Naive B cell (primary cell): ENCODE measurements around the gene B3GALT6. TPM values are rescaled to one million over a fixed set of nuclear protein-coding genes. Genes with fewer than 3 reads are reported as not detected.

Source experiments
- ATAC-seq, 2 donors: fragments of 150-1000 bp; cut with Tn5 transposase; 2 replicates each; pipeline ENCODE4 v1.10.0; 2021; ENCODE audit warnings: low read depth in 2 of 2, mild to moderate bottlenecking in 2 of 2, moderate library complexity in 2 of 2
- DNase-seq: peaks from one replicate; pipeline ENCODE4 v3.0.0; 2022
- H3K27ac Mint-ChIP-seq, 6 donors: one replicate each; pipeline ENCODE4 v1.8.0; 2020 to 2022; ENCODE audit warnings: mild to moderate bottlenecking in 6 of 6, mixed read lengths in 6 of 6, moderate library complexity in 5 of 6, inconsistent platforms in 2 of 6
- H3K27me3 Mint-ChIP-seq, 3 donors: one replicate each; pipeline ENCODE4 v1.8.0; 2021 to 2022; ENCODE audit warnings: mixed read lengths in 3 of 3, mild to moderate bottlenecking in 1 of 3
- H3K36me3 Mint-ChIP-seq, 2 donors: one replicate each; pipeline ENCODE4 v1.8.0; 2020 to 2022; ENCODE audit warnings: mixed read lengths in 2 of 2, inconsistent platforms in 1 of 2, mild to moderate bottlenecking in 1 of 2
- H3K4me1 Mint-ChIP-seq, 3 donors: one replicate each; pipeline ENCODE4 v1.8.0; 2020 to 2022; ENCODE audit warnings: mixed read lengths in 3 of 3, inconsistent platforms in 1 of 3, mild to moderate bottlenecking in 1 of 3, moderate library complexity in 1 of 3
- H3K4me3 Mint-ChIP-seq, 8 donors: one replicate each; pipeline ENCODE4 v1.8.0; 2020 to 2022; ENCODE audit warnings: mild to moderate bottlenecking in 8 of 8, mixed read lengths in 8 of 8, moderate library complexity in 8 of 8, inconsistent platforms in 2 of 8
- H3K9me3 Mint-ChIP-seq, 7 donors: one replicate each; pipeline ENCODE4 v1.8.0; 2020 to 2022; ENCODE audit warnings: mixed read lengths in 7 of 7, mild to moderate bottlenecking in 5 of 7, inconsistent platforms in 2 of 7, moderate library complexity in 1 of 7
- polyA plus RNA-seq, 6 donors: library from polyadenylated mRNA; unstranded; fragments of 300-500 nt; fragmentation: Illumina TruSeq; gene quantifications; one replicate each; pipeline ENCODE4 v1.2.3, GENCODE V29; 2021; ENCODE audit warnings: low read depth in 6 of 6

Gene B3GALT6
- polyA plus RNA-seq, 6 donors from 2014 or later: 6.9 to 22.9 (median 12.9) TPM

GRCh38 chr1:1205769-1206375 lies 26.2 kb upstream of the B3GALT6 start:
- H3K9me3 Mint-ChIP-seq: no peaks in the 10 kb centered on the region
- peaks cover 18 to 35% (median 19%) of the 10 kb centered on the region in 3 donors for H3K4me1 Mint-ChIP-seq
- H3K36me3 Mint-ChIP-seq: no peaks in the 10 kb centered on the region
- DNase-seq (no peak), ATAC-seq (no peak)
- H3K27ac Mint-ChIP-seq: peak overlapping the region in 2 of 6 donors; percentile 82 to 87
- H3K27me3 Mint-ChIP-seq: peaks cover 0 to 30% (median 14%) of the 10 kb centered on the region in 3 donors
- H3K4me3 Mint-ChIP-seq: peak overlapping the region in 7 of 8 donors; percentile 68 to 90 (median 80)

- no peaks in the 10 kb centered on the region for H3K36me3 Mint-ChIP-seq
- peak within 1 kb of the TSS in 2 of 6 donors; percentile 82 to 87 for H3K27ac Mint-ChIP-seq
- H3K4me3 Mint-ChIP-seq: peak within 1 kb of the TSS; percentile 69 to 90 (median 80)
- ATAC-seq: peak; percentile 36 to 46
- DNase-seq: peak; percentile 64
- H3K9me3 Mint-ChIP-seq: no peaks in the 10 kb centered on the region
- peaks cover 18 to 39% (median 19%) of the 10 kb centered on the region in 3 donors for H3K4me1 Mint-ChIP-seq
- H3K27me3 Mint-ChIP-seq: peaks cover 0 to 36% (median 14%) of the 10 kb centered on the region in 3 donors
Observed at GRCh38 chr1:1206376-1206965, 25.6 kb upstream of the B3GALT6 start, which contains the start of gene TNFRSF18. TNFRSF18 (minus strand) TSS chr1:1206592; CDS start chr1:1206571, 21 bp downstream.

- Mint-ChIP-seq H3K27ac (peak overlapping the region in 2 of 6 donors; percentile 78 to 87), H3K4me1 (peaks cover 18 to 39% (median 19%) of the 10 kb centered on the region in 3 donors), H3K4me3 (peak overlapping the region; percentile 69 to 90 (median 80)), H3K36me3 (no peaks in the 10 kb centered on the region), H3K9me3 (no peaks in the 10 kb centered on the region), H3K27me3 (peaks cover 0 to 36% (median 14%) of the 10 kb centered on the region in 3 donors)
- DNase-seq: no peak
- ATAC-seq: peak; percentile 7 to 11
Observed at GRCh38 chr1:1206966-1207531, 25.0 kb upstream of the B3GALT6 start.

GRCh38 chr1:1207571-1207892 lies 24.5 kb upstream of the B3GALT6 start:
- H3K27me3 Mint-ChIP-seq: peaks cover 0 to 36% (median 14%) of the 10 kb centered on the region in 3 donors
- H3K4me1 Mint-ChIP-seq: peaks cover 18 to 39% (median 19%) of the 10 kb centered on the region in 3 donors
- H3K36me3 Mint-ChIP-seq: no peaks in the 10 kb centered on the region
- H3K9me3 Mint-ChIP-seq: no peaks in the 10 kb centered on the region
- ATAC-seq (no peak), DNase-seq (no peak)
- H3K27ac Mint-ChIP-seq: peak overlapping the region in 3 of 6 donors; percentile 7 to 89 (median 70)
- peak overlapping the region in 7 of 8 donors; percentile 33 to 80 (median 66) for H3K4me3 Mint-ChIP-seq

- Mint-ChIP-seq H3K9me3 (no peaks in the 10 kb centered on the region), H3K27ac (peak overlapping the region in 3 of 6 donors; percentile 63 to 82 (median 70)), H3K27me3 (peaks cover 0 to 36% (median 14%) of the 10 kb centered on the region in 3 donors), H3K36me3 (no peaks in the 10 kb centered on the region), H3K4me3 (peak overlapping the region; percentile 39 to 88 (median 82)), H3K4me1 (peaks cover 18 to 39% (median 19%) of the 10 kb centered on the region in 3 donors)
- DNase-seq (peak; percentile 67), ATAC-seq (peak; percentile 40 to 57)
Observed at GRCh38 chr1:1208713-1209433, 23.2 kb upstream of the B3GALT6 start.

GRCh38 chr1:1210726-1211540 lies 21.1 kb upstream of the B3GALT6 start:
- Mint-ChIP-seq H3K36me3 (no peaks in the 10 kb centered on the region), H3K4me3 (peak overlapping the region in 2 of 8 donors; percentile 46 to 76), H3K9me3 (no peaks in the 10 kb centered on the region), H3K27me3 (peaks cover 0 to 36% (median 14%) of the 10 kb centered on the region in 3 donors), H3K4me1 (peaks cover 14 to 55% (median 35%) of the 10 kb centered on the region in 3 donors), H3K27ac (no peak overlapping the region)
- DNase-seq: no peak
- ATAC-seq: no peak

- peaks cover 18 to 55% (median 36%) of the 10 kb centered on the region in 3 donors for H3K4me1 Mint-ChIP-seq
- H3K4me3 Mint-ChIP-seq: peak overlapping the region in 3 of 8 donors; percentile 13 to 47 (median 46)
- H3K27ac Mint-ChIP-seq: peak overlapping the region in 2 of 6 donors; percentile 32 to 34
- H3K9me3 Mint-ChIP-seq: no peaks in the 10 kb centered on the region
- ATAC-seq: no peak
- H3K27me3 Mint-ChIP-seq: peaks cover 0 to 36% (median 14%) of the 10 kb centered on the region in 3 donors
- no peaks in the 10 kb centered on the region for H3K36me3 Mint-ChIP-seq
- DNase-seq: no peak
Observed at GRCh38 chr1:1211541-1212441, 20.2 kb upstream of the B3GALT6 start.

- Mint-ChIP-seq H3K4me3 (peak overlapping the region in 4 of 8 donors; percentile 5 to 20 (median 12)), H3K27ac (no peak overlapping the region), H3K27me3 (peaks cover 0 to 30% (median 14%) of the 10 kb centered on the region in 3 donors), H3K36me3 (no peaks in the 10 kb centered on the region), H3K9me3 (no peaks in the 10 kb centered on the region), H3K4me1 (peaks cover 16 to 47% (median 32%) of the 10 kb centered on the region in 3 donors)
- ATAC-seq (peak; percentile 12 to 20), DNase-seq (no peak)
Observed at GRCh38 chr1:1212780-1213344, 19.2 kb upstream of the B3GALT6 start.

GRCh38 chr1:1213345-1214265 lies 18.4 kb upstream of the B3GALT6 start, which contains the start of gene TNFRSF4:
TNFRSF4 (minus strand) TSS chr1:1214153; CDS start chr1:1214127, 26 bp downstream.
- DNase-seq (no peak), ATAC-seq (peak; percentile 22 to 34)
- Mint-ChIP-seq H3K27me3 (peaks cover 0 to 23% (median 7%) of the 10 kb centered on the region in 3 donors), H3K36me3 (no peaks in the 10 kb centered on the region), H3K27ac (peak within 1 kb of the TSS in 5 of 6 donors; percentile 33 to 86 (median 65)), H3K9me3 (no peaks in the 10 kb centered on the region), H3K4me3 (peak within 1 kb of the TSS in 7 of 8 donors; percentile 1 to 72 (median 49)), H3K4me1 (peaks cover 13 to 40% (median 26%) of the 10 kb centered on the region in 3 donors)

- peaks cover 7 to 26% (median 23%) of the 10 kb centered on the region in 3 donors for H3K4me1 Mint-ChIP-seq
- H3K27ac Mint-ChIP-seq: peak overlapping the region in 4 of 6 donors; percentile 33 to 76 (median 52)
- DNase-seq (no peak), ATAC-seq (peak; percentile 18 to 21)
- H3K27me3 Mint-ChIP-seq: peaks cover 0 to 10% (median 0%) of the 10 kb centered on the region in 3 donors
- H3K36me3 Mint-ChIP-seq: no peaks in the 10 kb centered on the region
- no peaks in the 10 kb centered on the region for H3K9me3 Mint-ChIP-seq
- H3K4me3 Mint-ChIP-seq: peak overlapping the region in 2 of 8 donors; percentile 9 to 37
Observed at GRCh38 chr1:1215080-1215676, 16.9 kb upstream of the B3GALT6 start.
